HCT116 (cell line): ENCODE measurements around the gene YKT6. TPM values are rescaled to one million over a fixed set of nuclear protein-coding genes. Genes with fewer than 3 reads are reported as not detected.

Source experiments
- ATAC-seq: fragments of 200-7000 bp; cut with Tn5 transposase; 2 replicates; pipeline ENCODE4 v1.9.1; 2020; ENCODE audit warnings: mild to moderate bottlenecking, moderate library complexity
- BruUV-seq: library from RNA; stranded (reverse); fragments of 400-500 nt; replicated peaks from 2 replicates; lab custom pipeline; 2021; lab: Mats Ljungman, UMichigan
- CTCF ChIA-PET: fragments of 300-600 bp; sonication (Branson Sonifier 250); formaldehyde crosslinking; loops from one replicate; lab custom pipeline; 2021; ENCODE audit warnings: antibody characterized with exemption; lab: Charles Lee
- POLR2A ChIA-PET: fragments of 300-600, 350-600 bp; sonication (Branson Sonifier 250); formaldehyde crosslinking; loops from one replicate; lab custom pipeline; 2021; ENCODE audit warnings: antibody characterized with exemption; lab: Charles Lee
- RAD21 ChIA-PET, 2 experiments: fragments of 300-600 bp; sonication (Branson Sonifier 250); formaldehyde crosslinking; loops; one replicate each; lab custom pipeline; 2023; ENCODE audit warnings: low total read pairs in 2 of 2; ENCODE audit not compliant: uncharacterized antibody in 2 of 2, unreplicated experiment in 2 of 2, low non-redundant PET in 1 of 2; lab: Charles Lee
- DNase-seq: peaks from one replicate; pipeline ENCODE4 v3.0.0-alpha.2; 2010; ENCODE audit warnings: low read depth, low spot score
- H2AFZ ChIP-seq: fragments of 200-600 bp; shearing (Covaris generic), sonication (generic); 2 replicates; pipeline ENCODE4 v1.6.1; 2017; ENCODE audit warnings: low read depth, mixed run types, mixed read lengths, antibody characterized with exemption, low read length; ENCODE audit not compliant: poor library complexity, severe bottlenecking
- H3K27ac ChIP-seq: 2 replicates; pipeline ENCODE4 v1.5.1; 2012; ENCODE audit warnings: low read depth, low read length
- H3K27me3 ChIP-seq: fragments of 200-600 bp; sonication (generic); 2 replicates; pipeline ENCODE4 v1.6.1; 2016; ENCODE audit warnings: mixed run types, low read length, mixed read lengths; ENCODE audit not compliant: insufficient read depth
- H3K36me3 ChIP-seq, 2 experiments: fragments of 200-500 bp in 1 of 2; fragments of 200-600 bp in 1 of 2; sonication (Bioruptor generic) in 1 of 2; sonication (generic) in 1 of 2; 2 replicates each; pipeline versions ENCODE4 v1.5.1 to v1.6.1; 2014 to 2016; ENCODE audit warnings: low read length in 2 of 2, inconsistent platforms in 1 of 2, mixed read lengths in 1 of 2, mixed run types in 1 of 2; ENCODE audit not compliant: insufficient read depth in 2 of 2, control insufficient read depth in 1 of 2
- H3K4me1 ChIP-seq, 2 experiments: fragments of 200-600 bp in 1 of 2; sonication (generic) in 1 of 2; 2 replicates each; pipeline versions ENCODE4 v1.5.1 to v1.6.1; 2012 to 2017; ENCODE audit warnings: low read length in 2 of 2, inconsistent platforms in 1 of 2, mild to moderate bottlenecking in 1 of 2, mixed read lengths in 1 of 2, mixed run types in 1 of 2, moderate library complexity in 1 of 2; ENCODE audit not compliant: insufficient read depth in 2 of 2, control insufficient read depth in 1 of 2
- H3K4me2 ChIP-seq: fragments of 200-600 bp; sonication (generic); 2 replicates; pipeline ENCODE4 v1.6.1; 2017; ENCODE audit warnings: mixed run types, low read length, mixed read lengths
- H3K4me3 ChIP-seq, 2 experiments: fragments of 200-600 bp in 1 of 2; sonication (generic) in 1 of 2; replicated peaks in 1 of 2; 2 replicates each; pipeline ENCODE4 v1.5.1; 2011 to 2016; ENCODE audit warnings: low read length in 2 of 2, control low read depth in 1 of 2, low read depth in 1 of 2, mild to moderate bottlenecking in 1 of 2, mixed read lengths in 1 of 2, mixed run types in 1 of 2
- H3K79me2 ChIP-seq: fragments of 200-600 bp; sonication (generic); 2 replicates; pipeline ENCODE4 v1.6.1; 2017; ENCODE audit warnings: mild to moderate bottlenecking, mixed run types, low read length, moderate library complexity, mixed read lengths; ENCODE audit not compliant: insufficient read depth
- H3K9ac ChIP-seq: fragments of 200-600 bp; sonication (generic); 2 replicates; pipeline ENCODE4 v1.6.1; 2016; ENCODE audit warnings: low read length, mixed read lengths
- H3K9me2 ChIP-seq: fragments of 200-600 bp; sonication (generic), shearing (Covaris generic); 2 replicates; pipeline ENCODE4 v1.6.1; 2017; ENCODE audit warnings: mixed run types, mild to moderate bottlenecking, moderate library complexity; ENCODE audit not compliant: insufficient read depth
- H3K9me3 ChIP-seq, 2 experiments: fragments of 200-500 bp in 1 of 2; fragments of 200-600 bp in 1 of 2; sonication (Bioruptor generic) in 1 of 2; sonication (generic) in 1 of 2; 2 replicates each; pipeline ENCODE4 v1.6.1; 2014 to 2017; ENCODE audit warnings: low read length in 2 of 2, mixed read lengths in 2 of 2, inconsistent platforms in 1 of 2, low read depth in 1 of 2, mild to moderate bottlenecking in 1 of 2, mixed run types in 1 of 2, moderate library complexity in 1 of 2; ENCODE audit not compliant: control insufficient read depth in 1 of 2, insufficient read depth in 1 of 2
- H4K20me1 ChIP-seq: fragments of 200-600 bp; sonication (generic), shearing (Covaris generic); 2 replicates; pipeline ENCODE4 v1.6.1; 2017; ENCODE audit warnings: mixed run types, mild to moderate bottlenecking, moderate library complexity; ENCODE audit not compliant: insufficient read depth
- CEBPB ChIP-seq: IDR thresholded peaks from 2 replicates; pipeline ENCODE4 v1.6.1; 2012; ENCODE audit warnings: low read depth
- CTCF ChIP-seq, 3 experiments: fragments of 200-600 bp in 1 of 3; sonication (generic) in 1 of 3; IDR thresholded peaks in 2 of 3; conservative IDR thresholded peaks in 1 of 3; 2 replicates each; pipeline ENCODE4 v1.5.1; 2012 to 2017; ENCODE audit warnings: low read depth in 2 of 3, low read length in 2 of 3, antibody characterized with exemption in 1 of 3, borderline replicate concordance in 1 of 3, control low read depth in 1 of 3, mild to moderate bottlenecking in 1 of 3, mixed read lengths in 1 of 3, mixed run types in 1 of 3, moderate library complexity in 1 of 3; ENCODE audit not compliant: insufficient read depth in 1 of 3
- ELF1 ChIP-seq: IDR thresholded peaks from 2 replicates; pipeline ENCODE4 v1.6.1; 2012; ENCODE audit warnings: low read depth, borderline replicate concordance
- EZH2 ChIP-seq: fragments of 200-600 bp; sonication (generic); IDR thresholded peaks from 2 replicates; pipeline ENCODE4 v1.6.1; 2017; ENCODE audit warnings: antibody characterized with exemption, mixed run types
- EZH2phosphoT487 ChIP-seq: fragments of 200-600 bp; IDR thresholded peaks from 2 replicates; pipeline ENCODE4 v1.6.1; 2018; ENCODE audit warnings: antibody characterized with exemption, borderline replicate concordance
- FOSL1 ChIP-seq: IDR thresholded peaks from 2 replicates; pipeline ENCODE4 v1.6.1; 2012; ENCODE audit warnings: low read depth
- JUND ChIP-seq: IDR thresholded peaks from 2 replicates; pipeline ENCODE4 v1.6.1; 2012
- MAX ChIP-seq: IDR thresholded peaks from 2 replicates; pipeline ENCODE4 v1.6.1; 2012
- POLR2A ChIP-seq: IDR thresholded peaks from 2 replicates; pipeline ENCODE4 v1.7.0; 2011; ENCODE audit warnings: borderline replicate concordance; ENCODE audit not compliant: insufficient read depth, insufficient read length; ENCODE audit errors: extremely low read depth
- POLR2AphosphoS5 ChIP-seq: IDR thresholded peaks from 2 replicates; pipeline ENCODE4 v1.6.1; 2011; ENCODE audit warnings: mild to moderate bottlenecking, low read depth, low read length, moderate library complexity
- RAD21 ChIP-seq: IDR thresholded peaks from 2 replicates; pipeline ENCODE4 v1.6.1; 2012; ENCODE audit warnings: low read depth, mild to moderate bottlenecking
- SIN3A ChIP-seq: IDR thresholded peaks from 2 replicates; pipeline ENCODE4 v1.6.1; 2012; ENCODE audit warnings: low read depth
- SP1 ChIP-seq: IDR thresholded peaks from 2 replicates; pipeline ENCODE4 v1.6.1; 2012; ENCODE audit warnings: low read depth
- SRF ChIP-seq: IDR thresholded peaks from 2 replicates; pipeline ENCODE4 v1.6.1; 2012; ENCODE audit warnings: low read depth
- TCF7L2 ChIP-seq: IDR thresholded peaks from 2 replicates; pipeline ENCODE4 v1.7.0; 2011; ENCODE audit warnings: borderline replicate concordance, inconsistent platforms; ENCODE audit not compliant: insufficient read depth, insufficient read length; ENCODE audit errors: extremely low read depth
- YY1 ChIP-seq: IDR thresholded peaks from 2 replicates; pipeline ENCODE4 v1.6.1; 2011; ENCODE audit warnings: low read length, low read depth, moderate library complexity, mild to moderate bottlenecking; ENCODE audit not compliant: insufficient replicate concordance; ENCODE audit errors: extremely low read depth
- ZBTB33 ChIP-seq: IDR thresholded peaks from 2 replicates; pipeline ENCODE4 v1.6.1; 2011; ENCODE audit warnings: mild to moderate bottlenecking, low read length, moderate library complexity; ENCODE audit not compliant: insufficient replicate concordance; ENCODE audit errors: extremely low read depth
- ZFX ChIP-seq: fragments of 450-650 bp; IDR thresholded peaks from 2 replicates; pipeline ENCODE4 v1.6.1; 2017
- intact Hi-C: fragments of 100-400 bp; cut with micrococcal nuclease; formaldehyde crosslinking; loops from 2 replicates; pipeline ENCODE4 v1.10.0; 2022
- total RNA-seq: library from RNA; stranded (reverse); gene quantifications from one replicate; pipeline ENCODE4 v1.2.1, GENCODE V29; 2021; ENCODE audit not compliant: unreplicated experiment
- TF ChIP-seq, protein P1 (sequence below): IDR thresholded peaks from 2 replicates; pipeline ENCODE4 v1.6.1; 2012; ENCODE audit warnings: low read depth

Gene YKT6
- total RNA-seq, 1 experiment from 2014 or later = 84.8 TPM

- ChIA-PET POLR2A (no interaction called here), RAD21 (no interaction called here)
- H3K27me3 ChIP-seq = no peaks in the 10 kb centered on the region
- TF ChIP-seq ELF1 (no peak), EZH2phosphoT487 (no peak), MAX (no peak), POLR2A (no peak), JUND (no peak), CTCF (IDR thresholded peaks at IDR 0.05 in 2 of 3, conservative IDR thresholded peaks at IDR 0.05 in 1 of 3; ENCODE audit: borderline replicate concordance in 1 of 3, insufficient read depth in 1 of 3, low read depth in 2 of 3, low read length in 2 of 3) (no peak), ZFX (no peak), SRF (no peak), SP1 (no peak), ZBTB33 (no peak), RAD21 (no peak), CEBPB (no peak), EZH2 (no peak), YY1 (no peak), SIN3A (no peak), FOSL1 (no peak), TCF7L2 (no peak), POLR2AphosphoS5 (no peak)
- TF ChIP-seq, protein P1, sequence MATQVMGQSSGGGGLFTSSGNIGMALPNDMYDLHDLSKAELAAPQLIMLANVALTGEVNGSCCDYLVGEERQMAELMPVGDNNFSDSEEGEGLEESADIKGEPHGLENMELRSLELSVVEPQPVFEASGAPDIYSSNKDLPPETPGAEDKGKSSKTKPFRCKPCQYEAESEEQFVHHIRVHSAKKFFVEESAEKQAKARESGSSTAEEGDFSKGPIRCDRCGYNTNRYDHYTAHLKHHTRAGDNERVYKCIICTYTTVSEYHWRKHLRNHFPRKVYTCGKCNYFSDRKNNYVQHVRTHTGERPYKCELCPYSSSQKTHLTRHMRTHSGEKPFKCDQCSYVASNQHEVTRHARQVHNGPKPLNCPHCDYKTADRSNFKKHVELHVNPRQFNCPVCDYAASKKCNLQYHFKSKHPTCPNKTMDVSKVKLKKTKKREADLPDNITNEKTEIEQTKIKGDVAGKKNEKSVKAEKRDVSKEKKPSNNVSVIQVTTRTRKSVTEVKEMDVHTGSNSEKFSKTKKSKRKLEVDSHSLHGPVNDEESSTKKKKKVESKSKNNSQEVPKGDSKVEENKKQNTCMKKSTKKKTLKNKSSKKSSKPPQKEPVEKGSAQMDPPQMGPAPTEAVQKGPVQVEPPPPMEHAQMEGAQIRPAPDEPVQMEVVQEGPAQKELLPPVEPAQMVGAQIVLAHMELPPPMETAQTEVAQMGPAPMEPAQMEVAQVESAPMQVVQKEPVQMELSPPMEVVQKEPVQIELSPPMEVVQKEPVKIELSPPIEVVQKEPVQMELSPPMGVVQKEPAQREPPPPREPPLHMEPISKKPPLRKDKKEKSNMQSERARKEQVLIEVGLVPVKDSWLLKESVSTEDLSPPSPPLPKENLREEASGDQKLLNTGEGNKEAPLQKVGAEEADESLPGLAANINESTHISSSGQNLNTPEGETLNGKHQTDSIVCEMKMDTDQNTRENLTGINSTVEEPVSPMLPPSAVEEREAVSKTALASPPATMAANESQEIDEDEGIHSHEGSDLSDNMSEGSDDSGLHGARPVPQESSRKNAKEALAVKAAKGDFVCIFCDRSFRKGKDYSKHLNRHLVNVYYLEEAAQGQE = no peak
- TF ChIP-seq, all 23 proteins: peak for 0
- H3K9ac ChIP-seq = no peak overlapping the region
- intact Hi-C loops = no loop called here
- ATAC-seq = no peak
- no peak overlapping the region for H3K27ac ChIP-seq
- no peak overlapping the region for H3K4me2 ChIP-seq
- DNase-seq = no peak
- BruUV-seq = no TSS peak
- H3K4me1 ChIP-seq = no peaks in the 10 kb centered on the region
- H3K4me3 ChIP-seq = no peak overlapping the region
- peaks cover 3% of the 10 kb centered on the region; the same call in 1 of the 2 replicates for H3K79me2 ChIP-seq
- H3K9me3 ChIP-seq = no peaks in the 10 kb centered on the region
- no peaks in the 10 kb centered on the region for H3K9me2 ChIP-seq
- peaks cover 45 to 46% of the 10 kb centered on the region in 2 experiments for H3K36me3 ChIP-seq
- no peak overlapping the region for H2AFZ ChIP-seq
- H4K20me1 ChIP-seq = no peaks in the 10 kb centered on the region
- CTCF ChIA-PET = no interaction called here
These were observed 10.4 kb downstream of the YKT6 start for GRCh38 chr7:44211126-44211675.
